ENCODE results near the gene CORIN. TPM values are rescaled to one million over a fixed set of nuclear protein-coding genes. Genes with fewer than 3 reads are reported as not detected.

Gene CORIN, protein sequence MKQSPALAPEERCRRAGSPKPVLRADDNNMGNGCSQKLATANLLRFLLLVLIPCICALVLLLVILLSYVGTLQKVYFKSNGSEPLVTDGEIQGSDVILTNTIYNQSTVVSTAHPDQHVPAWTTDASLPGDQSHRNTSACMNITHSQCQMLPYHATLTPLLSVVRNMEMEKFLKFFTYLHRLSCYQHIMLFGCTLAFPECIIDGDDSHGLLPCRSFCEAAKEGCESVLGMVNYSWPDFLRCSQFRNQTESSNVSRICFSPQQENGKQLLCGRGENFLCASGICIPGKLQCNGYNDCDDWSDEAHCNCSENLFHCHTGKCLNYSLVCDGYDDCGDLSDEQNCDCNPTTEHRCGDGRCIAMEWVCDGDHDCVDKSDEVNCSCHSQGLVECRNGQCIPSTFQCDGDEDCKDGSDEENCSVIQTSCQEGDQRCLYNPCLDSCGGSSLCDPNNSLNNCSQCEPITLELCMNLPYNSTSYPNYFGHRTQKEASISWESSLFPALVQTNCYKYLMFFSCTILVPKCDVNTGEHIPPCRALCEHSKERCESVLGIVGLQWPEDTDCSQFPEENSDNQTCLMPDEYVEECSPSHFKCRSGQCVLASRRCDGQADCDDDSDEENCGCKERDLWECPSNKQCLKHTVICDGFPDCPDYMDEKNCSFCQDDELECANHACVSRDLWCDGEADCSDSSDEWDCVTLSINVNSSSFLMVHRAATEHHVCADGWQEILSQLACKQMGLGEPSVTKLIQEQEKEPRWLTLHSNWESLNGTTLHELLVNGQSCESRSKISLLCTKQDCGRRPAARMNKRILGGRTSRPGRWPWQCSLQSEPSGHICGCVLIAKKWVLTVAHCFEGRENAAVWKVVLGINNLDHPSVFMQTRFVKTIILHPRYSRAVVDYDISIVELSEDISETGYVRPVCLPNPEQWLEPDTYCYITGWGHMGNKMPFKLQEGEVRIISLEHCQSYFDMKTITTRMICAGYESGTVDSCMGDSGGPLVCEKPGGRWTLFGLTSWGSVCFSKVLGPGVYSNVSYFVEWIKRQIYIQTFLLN
- total RNA-seq: 1 to 10 TPM in 2 of 4 donors, under 1 TPM in 1, not detected in 1; 0.49 to 5.3 (median 4.4) TPM

DNA sequence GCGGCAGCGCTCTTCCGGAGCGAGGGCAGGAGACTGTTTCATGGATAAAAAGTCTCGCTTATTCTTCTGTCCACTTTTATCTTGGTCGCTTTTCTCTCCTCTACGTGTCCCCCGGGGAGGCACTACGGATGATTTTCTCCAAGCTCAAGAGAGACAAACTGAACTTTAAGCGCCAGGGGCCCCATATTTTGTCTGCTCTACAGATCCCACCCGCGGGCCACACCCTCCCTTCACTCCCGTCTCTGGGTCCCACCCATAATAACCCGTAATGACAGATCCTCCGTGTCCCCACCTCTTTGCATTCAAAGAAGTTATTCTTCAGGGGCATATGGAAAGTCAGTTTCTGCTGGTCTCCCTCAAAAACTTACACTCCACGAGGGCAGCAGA is at the start of gene CORIN:
TSS of gene CORIN (minus strand) at position 160 of the 387 bp plus-strand sequence. CDS start at position 42, 118 bp downstream.
- TF ChIP-seq, protein P1, sequence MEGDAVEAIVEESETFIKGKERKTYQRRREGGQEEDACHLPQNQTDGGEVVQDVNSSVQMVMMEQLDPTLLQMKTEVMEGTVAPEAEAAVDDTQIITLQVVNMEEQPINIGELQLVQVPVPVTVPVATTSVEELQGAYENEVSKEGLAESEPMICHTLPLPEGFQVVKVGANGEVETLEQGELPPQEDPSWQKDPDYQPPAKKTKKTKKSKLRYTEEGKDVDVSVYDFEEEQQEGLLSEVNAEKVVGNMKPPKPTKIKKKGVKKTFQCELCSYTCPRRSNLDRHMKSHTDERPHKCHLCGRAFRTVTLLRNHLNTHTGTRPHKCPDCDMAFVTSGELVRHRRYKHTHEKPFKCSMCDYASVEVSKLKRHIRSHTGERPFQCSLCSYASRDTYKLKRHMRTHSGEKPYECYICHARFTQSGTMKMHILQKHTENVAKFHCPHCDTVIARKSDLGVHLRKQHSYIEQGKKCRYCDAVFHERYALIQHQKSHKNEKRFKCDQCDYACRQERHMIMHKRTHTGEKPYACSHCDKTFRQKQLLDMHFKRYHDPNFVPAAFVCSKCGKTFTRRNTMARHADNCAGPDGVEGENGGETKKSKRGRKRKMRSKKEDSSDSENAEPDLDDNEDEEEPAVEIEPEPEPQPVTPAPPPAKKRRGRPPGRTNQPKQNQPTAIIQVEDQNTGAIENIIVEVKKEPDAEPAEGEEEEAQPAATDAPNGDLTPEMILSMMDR (IDR thresholded peaks at IDR 0.05; ENCODE audit: low read depth): no peak

DNA sequence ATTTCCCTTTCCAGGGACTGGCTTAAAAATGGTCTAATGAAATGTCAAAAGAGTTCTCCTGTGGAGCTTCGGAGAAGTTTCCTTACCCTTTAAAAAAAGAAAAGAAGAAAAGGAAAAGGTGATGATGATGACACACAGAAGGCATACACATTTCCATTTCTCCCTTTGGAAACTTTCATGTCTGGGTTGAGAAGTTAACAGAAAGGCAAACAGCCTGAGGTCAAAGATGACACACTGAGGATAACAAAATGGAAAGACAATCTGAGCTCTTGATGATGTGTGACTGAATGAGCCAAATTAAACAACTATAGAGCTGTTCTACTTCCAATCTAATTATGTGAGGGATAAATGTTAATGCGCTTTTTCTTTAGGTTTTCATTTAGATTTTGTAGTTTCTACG is 44.4 kb upstream of the CORIN start:
- TF ChIP-seq, protein P1 (IDR thresholded peaks at IDR 0.05; ENCODE audit: low read depth): no peak

DNA sequence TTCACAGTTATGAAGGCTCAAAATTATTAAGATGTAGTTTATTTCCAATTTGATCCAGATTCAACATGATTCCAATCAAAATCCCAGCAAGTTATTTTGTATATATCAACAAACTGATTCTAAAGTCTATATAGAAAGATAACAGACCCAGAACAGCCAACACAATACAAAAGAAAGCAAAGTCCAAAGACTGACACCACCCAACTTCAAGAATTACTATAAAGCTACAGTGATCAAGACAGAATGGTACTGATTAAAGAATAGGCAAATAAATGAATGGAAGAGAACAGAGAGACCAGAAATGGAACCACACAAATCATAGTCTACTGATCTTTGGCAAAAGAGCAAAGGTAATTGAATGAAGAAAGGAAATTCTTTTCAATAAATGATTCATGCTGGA is 41.6 kb upstream of the CORIN start:
- TF ChIP-seq, protein P1 (IDR thresholded peaks at IDR 0.05; ENCODE audit: low read depth): no peak

DNA sequence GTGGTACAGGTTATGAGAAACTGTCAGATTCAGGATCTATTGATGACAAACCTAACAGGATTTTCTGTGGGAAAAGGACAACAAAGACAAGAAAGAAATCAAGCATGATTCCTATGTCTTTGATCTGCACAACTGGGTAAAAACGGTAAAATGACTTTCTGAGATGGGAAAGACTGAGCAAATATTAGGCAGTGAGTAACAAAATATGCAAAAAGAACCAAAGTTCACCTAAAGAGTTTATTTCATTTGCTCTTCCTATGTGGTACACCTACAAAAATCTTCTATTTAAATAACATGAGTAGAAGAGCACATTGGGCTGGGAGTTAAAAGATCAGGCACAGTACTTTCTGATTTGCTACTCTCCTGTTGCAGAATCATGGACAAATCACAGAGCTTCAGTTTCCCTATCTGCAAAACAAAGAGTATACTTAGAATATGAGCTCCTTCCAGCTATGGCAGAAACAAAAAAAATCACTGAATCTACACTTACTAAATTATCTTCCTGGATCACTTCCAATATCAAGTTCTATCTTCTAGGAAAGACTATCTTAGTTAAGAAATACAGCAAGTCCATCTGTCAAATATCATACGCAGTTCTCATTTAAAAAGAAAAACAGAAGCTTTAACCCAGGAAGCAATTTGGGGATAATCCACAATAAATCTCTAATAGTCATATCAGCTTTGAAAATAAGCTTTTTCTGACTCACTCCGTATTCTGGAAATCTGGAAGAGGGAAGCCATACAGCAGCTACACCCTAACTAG is 39.1 kb upstream of the CORIN start:
- TF ChIP-seq, protein P1 (IDR thresholded peaks at IDR 0.05; ENCODE audit: low read depth): no peak

DNA sequence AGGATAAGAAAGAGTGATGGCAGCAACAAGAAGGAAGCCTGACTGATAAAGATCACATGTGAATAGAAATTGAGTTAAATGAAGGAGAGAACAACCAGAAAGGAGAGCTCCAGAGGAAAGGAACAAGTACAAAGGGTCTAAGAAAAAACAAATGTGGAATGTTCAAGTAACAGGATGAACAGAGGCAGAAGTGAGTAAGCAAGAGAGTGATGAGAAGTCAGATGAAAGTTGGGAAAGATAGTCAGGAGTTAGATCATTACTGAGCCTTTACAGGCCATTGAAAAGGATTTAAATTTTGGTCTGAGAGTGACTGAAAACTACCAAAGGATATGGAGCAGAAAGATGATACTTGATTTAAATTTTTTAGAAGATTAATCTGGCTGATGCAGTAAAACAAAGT is 38.4 kb upstream of the CORIN start:
- TF ChIP-seq, protein P1 (IDR thresholded peaks at IDR 0.05; ENCODE audit: low read depth): no peak

DNA sequence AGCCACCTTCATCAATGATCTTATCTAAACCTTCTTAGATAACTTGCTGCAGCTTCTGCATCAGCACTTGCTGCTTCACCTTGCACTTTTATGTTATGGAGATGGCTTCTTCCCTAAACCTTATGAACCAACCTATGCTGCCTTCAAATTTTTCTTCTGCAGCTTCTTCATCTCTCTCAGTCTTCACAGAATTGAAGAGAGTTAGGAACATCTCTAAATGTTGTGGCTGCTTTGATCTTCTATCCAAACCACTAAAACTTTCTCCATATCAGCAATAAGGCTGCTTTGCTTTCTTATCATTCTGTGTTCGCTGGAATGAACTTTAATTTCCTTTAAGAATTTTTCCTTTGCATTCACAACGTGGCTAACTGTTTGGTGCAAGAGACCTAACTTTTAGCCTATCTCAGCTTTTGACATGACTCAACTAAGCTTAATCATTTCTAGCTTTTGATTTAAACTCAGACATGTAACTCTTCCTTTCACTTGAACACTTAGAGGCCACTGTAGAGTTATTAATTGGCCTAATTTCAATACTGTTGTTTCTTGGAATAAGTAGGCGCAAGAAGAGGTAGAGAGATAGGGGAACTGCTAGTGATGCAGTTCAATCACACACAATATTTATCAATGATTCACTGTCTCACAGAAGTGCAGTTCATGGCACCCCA is 36.1 kb upstream of the CORIN start:
- TF ChIP-seq, protein P1 (IDR thresholded peaks at IDR 0.05; ENCODE audit: low read depth): no peak
